ENCODE data around the gene ARHGAP15. TPM values are rescaled to one million over a fixed set of nuclear protein-coding genes. Genes with fewer than 3 reads are reported as not detected.

Gene ARHGAP15
- total RNA-seq, 1 donor from 2014 or later, result not detected

DNA sequence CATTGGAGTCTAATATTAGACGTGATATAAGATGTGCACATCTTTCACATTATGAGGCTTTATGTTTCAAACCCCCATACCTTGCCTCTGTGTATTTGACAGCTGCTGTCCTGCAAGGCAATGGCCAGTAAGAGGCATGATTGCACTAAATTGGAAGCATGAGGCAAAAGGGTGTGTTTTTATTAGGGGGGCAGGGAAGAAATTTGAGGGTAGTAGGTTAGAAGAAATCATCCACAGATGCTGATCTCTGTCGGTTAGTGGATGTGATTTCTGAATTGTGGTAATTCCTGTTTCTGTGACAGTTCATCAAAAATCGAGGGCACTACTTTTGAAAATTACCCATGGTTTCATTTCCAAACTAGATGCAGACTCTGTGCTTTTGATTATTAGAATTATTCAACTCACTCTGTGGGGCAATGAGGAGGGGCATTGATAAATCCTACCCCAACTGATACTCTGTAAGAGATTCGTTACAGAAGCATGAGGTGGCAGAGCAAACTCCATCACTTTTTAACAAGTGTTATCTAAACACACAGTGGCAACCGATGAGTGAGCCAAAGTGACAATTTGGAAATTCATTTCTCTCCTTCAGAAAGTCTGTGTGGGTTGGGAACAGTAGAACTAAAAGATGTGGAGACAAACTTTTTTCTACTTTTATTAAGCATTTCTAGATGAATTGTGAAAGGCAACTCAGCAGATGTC is 453.0 kb downstream of the ARHGAP15 start:
- Mint-ChIP-seq H3K27ac (ENCODE audit: unreplicated experiment) (no peak overlapping the region), H3K9me3 (ENCODE audit: unreplicated experiment) (peaks cover 11% of the 10 kb centered on the region), H3K4me3 (ENCODE audit: unreplicated experiment) (no peak overlapping the region), H3K36me3 (ENCODE audit: unreplicated experiment) (peaks cover 1% of the 10 kb centered on the region), H3K27me3 (ENCODE audit: unreplicated experiment) (no peaks in the 10 kb centered on the region), H3K4me1 (ENCODE audit: unreplicated experiment) (peaks cover 15% of the 10 kb centered on the region)
- TF ChIP-seq, protein P1, sequence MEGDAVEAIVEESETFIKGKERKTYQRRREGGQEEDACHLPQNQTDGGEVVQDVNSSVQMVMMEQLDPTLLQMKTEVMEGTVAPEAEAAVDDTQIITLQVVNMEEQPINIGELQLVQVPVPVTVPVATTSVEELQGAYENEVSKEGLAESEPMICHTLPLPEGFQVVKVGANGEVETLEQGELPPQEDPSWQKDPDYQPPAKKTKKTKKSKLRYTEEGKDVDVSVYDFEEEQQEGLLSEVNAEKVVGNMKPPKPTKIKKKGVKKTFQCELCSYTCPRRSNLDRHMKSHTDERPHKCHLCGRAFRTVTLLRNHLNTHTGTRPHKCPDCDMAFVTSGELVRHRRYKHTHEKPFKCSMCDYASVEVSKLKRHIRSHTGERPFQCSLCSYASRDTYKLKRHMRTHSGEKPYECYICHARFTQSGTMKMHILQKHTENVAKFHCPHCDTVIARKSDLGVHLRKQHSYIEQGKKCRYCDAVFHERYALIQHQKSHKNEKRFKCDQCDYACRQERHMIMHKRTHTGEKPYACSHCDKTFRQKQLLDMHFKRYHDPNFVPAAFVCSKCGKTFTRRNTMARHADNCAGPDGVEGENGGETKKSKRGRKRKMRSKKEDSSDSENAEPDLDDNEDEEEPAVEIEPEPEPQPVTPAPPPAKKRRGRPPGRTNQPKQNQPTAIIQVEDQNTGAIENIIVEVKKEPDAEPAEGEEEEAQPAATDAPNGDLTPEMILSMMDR (IDR thresholded peaks at IDR 0.05), result peak; percentile 39
- no peak for DNase-seq (ENCODE audit: extremely low spot score, unreplicated experiment)

DNA sequence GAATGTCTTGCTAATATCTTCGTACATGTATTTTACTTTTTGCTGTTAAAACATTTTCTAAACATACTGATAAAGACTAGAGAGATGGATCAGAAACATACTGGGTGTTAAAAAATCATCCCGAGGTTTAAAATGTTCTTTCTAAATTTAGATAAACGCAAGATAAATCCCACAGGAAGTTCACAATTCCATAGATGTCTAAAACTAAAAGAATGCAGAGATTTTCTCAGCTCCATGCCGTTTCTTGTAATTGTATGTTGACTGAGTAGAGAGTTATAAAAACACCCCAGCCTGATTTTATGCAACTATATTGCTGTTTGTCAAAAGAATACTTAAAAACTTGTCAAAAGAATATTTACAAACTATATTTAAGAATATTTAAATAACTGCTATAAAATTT is 455.7 kb downstream of the ARHGAP15 start:
- no peak overlapping the region for H3K4me3 Mint-ChIP-seq (ENCODE audit: unreplicated experiment)

DNA sequence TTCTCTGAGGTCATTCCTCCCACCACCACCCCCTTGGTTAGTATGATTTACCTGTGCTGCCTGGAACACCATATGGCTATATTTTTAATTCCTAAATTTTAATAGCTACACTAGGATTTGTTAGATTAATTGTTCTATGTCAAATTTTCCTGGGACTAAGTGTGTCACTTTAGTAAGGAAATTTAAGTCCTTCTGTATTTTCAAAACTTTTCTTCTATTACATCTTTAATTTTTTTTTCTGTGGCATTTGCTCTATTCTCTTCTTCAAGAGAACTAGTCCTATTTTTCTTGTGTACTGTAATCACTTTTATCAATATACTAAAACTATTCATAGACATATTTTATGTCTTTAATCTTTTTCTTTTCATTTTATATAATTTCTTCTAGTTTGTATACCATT is 456.9 kb downstream of the ARHGAP15 start:
- peaks cover 1% of the 10 kb centered on the region for H3K36me3 Mint-ChIP-seq (ENCODE audit: unreplicated experiment)
- DNase-seq (ENCODE audit: extremely low spot score, unreplicated experiment), result no peak
- H3K4me1 Mint-ChIP-seq (ENCODE audit: unreplicated experiment), result peaks cover 15% of the 10 kb centered on the region
- H3K27me3 Mint-ChIP-seq (ENCODE audit: unreplicated experiment), result no peaks in the 10 kb centered on the region
- H3K27ac Mint-ChIP-seq (ENCODE audit: unreplicated experiment), result no peak overlapping the region
- TF ChIP-seq, protein P1 (IDR thresholded peaks at IDR 0.05), result no peak
- H3K9me3 Mint-ChIP-seq (ENCODE audit: unreplicated experiment), result peaks cover 16% of the 10 kb centered on the region
- H3K4me3 Mint-ChIP-seq (ENCODE audit: unreplicated experiment), result no peak overlapping the region

More for the DNA sequence above, 455.7 kb downstream of the ARHGAP15 start:
- H3K27ac Mint-ChIP-seq (ENCODE audit: unreplicated experiment), result peak overlapping the region; percentile 13
- TF ChIP-seq, protein P1 (IDR thresholded peaks at IDR 0.05), result no peak
- peaks cover 16% of the 10 kb centered on the region for H3K9me3 Mint-ChIP-seq (ENCODE audit: unreplicated experiment)
- H3K4me1 Mint-ChIP-seq (ENCODE audit: unreplicated experiment), result peaks cover 15% of the 10 kb centered on the region
- DNase-seq (ENCODE audit: extremely low spot score, unreplicated experiment), result no peak
- no peaks in the 10 kb centered on the region for H3K27me3 Mint-ChIP-seq (ENCODE audit: unreplicated experiment)
- H3K36me3 Mint-ChIP-seq (ENCODE audit: unreplicated experiment), result peaks cover 1% of the 10 kb centered on the region

DNA sequence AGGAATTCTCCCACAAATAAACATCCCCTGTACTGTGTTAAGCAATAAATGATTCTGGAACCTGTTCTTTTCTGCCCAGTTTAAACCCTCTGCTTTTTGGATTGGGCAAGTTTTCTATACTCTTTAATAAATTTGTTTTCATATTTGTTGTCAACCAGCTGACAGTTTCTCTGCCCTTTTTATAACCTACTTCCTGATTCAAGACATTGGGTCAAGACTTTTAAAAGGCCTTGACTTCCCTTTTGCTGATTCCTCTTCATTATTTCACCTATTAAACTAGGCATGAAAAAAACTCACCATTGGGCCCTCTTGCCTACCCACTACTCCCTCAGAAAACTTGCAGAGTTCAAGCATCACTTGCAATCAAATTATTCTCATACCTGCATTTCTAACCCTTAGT is 459.5 kb downstream of the ARHGAP15 start:
- Mint-ChIP-seq H3K27me3 (ENCODE audit: unreplicated experiment) (no peaks in the 10 kb centered on the region), H3K27ac (ENCODE audit: unreplicated experiment) (no peak overlapping the region), H3K9me3 (ENCODE audit: unreplicated experiment) (peaks cover 13% of the 10 kb centered on the region), H3K36me3 (ENCODE audit: unreplicated experiment) (peaks cover 1% of the 10 kb centered on the region), H3K4me1 (ENCODE audit: unreplicated experiment) (peaks cover 5% of the 10 kb centered on the region), H3K4me3 (ENCODE audit: unreplicated experiment) (no peak overlapping the region)
- TF ChIP-seq, protein P1 (IDR thresholded peaks at IDR 0.05), result no peak
- no peak for DNase-seq (ENCODE audit: extremely low spot score, unreplicated experiment)

DNA sequence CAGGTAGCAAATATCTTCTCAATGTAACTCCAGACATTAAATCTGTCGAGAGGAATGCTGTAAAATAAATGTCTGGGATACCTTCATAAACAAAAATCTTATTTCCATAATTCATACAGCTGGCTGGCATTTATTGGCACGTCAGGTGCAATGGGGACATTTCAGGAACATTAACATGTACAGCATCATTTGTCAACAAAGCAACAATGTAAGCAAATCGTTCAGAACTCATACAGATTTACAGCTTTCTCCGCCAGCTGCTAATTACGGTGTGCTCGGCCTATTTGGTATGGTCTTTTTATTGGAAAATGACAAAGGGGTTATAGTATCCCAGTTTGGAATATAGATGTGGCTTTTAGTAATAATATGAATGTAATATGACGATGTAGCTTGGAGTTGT is 464.9 kb downstream of the ARHGAP15 start:
- Mint-ChIP-seq H3K4me3 (ENCODE audit: unreplicated experiment) (no peak overlapping the region), H3K9me3 (ENCODE audit: unreplicated experiment) (no peaks in the 10 kb centered on the region)
- no peak for DNase-seq (ENCODE audit: extremely low spot score, unreplicated experiment)

More for the DNA sequence above, 464.9 kb downstream of the ARHGAP15 start:
- Mint-ChIP-seq H3K27ac (ENCODE audit: unreplicated experiment) (no peak overlapping the region), H3K27me3 (ENCODE audit: unreplicated experiment) (no peaks in the 10 kb centered on the region), H3K4me1 (ENCODE audit: unreplicated experiment) (no peaks in the 10 kb centered on the region), H3K36me3 (ENCODE audit: unreplicated experiment) (no peaks in the 10 kb centered on the region)
- TF ChIP-seq, protein P1 (IDR thresholded peaks at IDR 0.05), result no peak

Data from osteocyte (in vitro differentiated cells).